Chondrocyte (in vitro differentiated cells): ENCODE data around the gene RGR. TPM values are rescaled to one million over a fixed set of nuclear protein-coding genes. Genes with fewer than 3 reads are reported as not detected.

Experiments
- DNase-seq: peaks from one replicate; pipeline ENCODE4 v3.0.0; 2021; ENCODE audit warnings: mixed read lengths, low spot score
- H3K27ac Mint-ChIP-seq: one replicate; pipeline ENCODE4 v1.8.0; 2021; ENCODE audit warnings: mild to moderate bottlenecking, moderate library complexity, mixed read lengths; ENCODE audit not compliant: unreplicated experiment
- H3K27me3 Mint-ChIP-seq: 2 replicates; pipeline ENCODE4 v1.8.0; 2021; ENCODE audit warnings: low read depth, mixed read lengths
- H3K36me3 Mint-ChIP-seq: 2 replicates; pipeline ENCODE4 v1.8.0; 2021; ENCODE audit warnings: low read depth, mixed read lengths
- H3K4me1 Mint-ChIP-seq: 2 replicates; pipeline ENCODE4 v1.8.0; 2021; ENCODE audit warnings: low read depth, mild to moderate bottlenecking, mixed read lengths
- H3K4me3 Mint-ChIP-seq: one replicate; pipeline ENCODE4 v1.8.0; 2021; ENCODE audit warnings: mild to moderate bottlenecking, moderate library complexity, mixed read lengths; ENCODE audit not compliant: unreplicated experiment
- H3K9me3 Mint-ChIP-seq: 2 replicates; pipeline ENCODE4 v1.8.0; 2021; ENCODE audit warnings: low read depth, mixed read lengths
- total RNA-seq: library from RNA; stranded (reverse); gene quantifications from 3 replicates; pipeline ENCODE4 v1.2.1, GENCODE V29; 2021
- TF ChIP-seq, protein P1 (sequence below): fragments of 200-600 bp; sonication (generic); IDR thresholded peaks from 2 replicates; pipeline ENCODE4 v1.5.0; 2021; ENCODE audit warnings: antibody characterized with exemption, mild to moderate bottlenecking, moderate library complexity

The RGR gene
- total RNA-seq, 1 donor from 2014 or later, result not detected

DNA sequence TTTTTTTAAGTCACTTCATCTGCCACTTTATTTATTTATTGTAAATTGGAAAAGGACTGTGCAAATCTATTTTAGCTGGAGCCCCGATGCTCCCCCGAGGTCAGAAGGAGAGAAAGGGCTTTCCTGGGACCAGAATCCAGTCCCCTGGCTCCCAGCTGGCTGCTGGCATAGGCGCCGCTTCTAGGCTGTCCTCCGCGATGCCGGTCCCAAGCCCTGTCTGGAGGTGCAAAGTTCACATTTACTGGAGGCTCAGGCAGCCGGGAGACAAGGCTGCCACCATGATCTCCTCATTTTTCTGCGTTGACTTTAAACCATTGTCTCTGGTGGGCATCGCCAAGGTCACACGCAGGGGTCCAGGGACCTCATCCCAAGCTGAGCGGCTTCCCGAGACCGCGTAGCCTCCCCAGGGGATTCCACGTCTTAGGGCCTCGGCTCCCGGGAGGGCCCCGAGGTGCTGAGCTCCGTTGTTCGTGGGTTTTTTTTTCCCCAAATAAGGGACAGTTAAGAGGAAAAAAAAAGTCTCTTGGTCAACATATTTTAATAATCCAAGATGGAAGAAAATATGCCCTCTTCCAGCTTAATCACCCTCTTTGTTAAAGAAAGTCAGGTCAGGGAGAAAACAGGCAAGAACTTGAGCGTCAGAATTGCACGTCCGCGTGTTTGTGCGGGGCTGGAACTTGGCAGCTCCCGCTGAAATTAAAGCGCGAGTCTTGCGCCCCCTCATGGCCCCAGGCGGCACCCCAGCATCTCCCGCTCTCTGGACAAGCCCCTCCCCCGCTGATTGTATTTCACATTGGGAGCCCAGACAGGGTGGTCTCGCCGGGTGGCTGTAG lies 11.9 kb downstream of the RGR start:
- H3K36me3 Mint-ChIP-seq, result no peaks in the 10 kb centered on the region
- H3K9me3 Mint-ChIP-seq, result no peaks in the 10 kb centered on the region
- H3K4me1 Mint-ChIP-seq, result peaks cover 4% of the 10 kb centered on the region
- TF ChIP-seq, protein P1, sequence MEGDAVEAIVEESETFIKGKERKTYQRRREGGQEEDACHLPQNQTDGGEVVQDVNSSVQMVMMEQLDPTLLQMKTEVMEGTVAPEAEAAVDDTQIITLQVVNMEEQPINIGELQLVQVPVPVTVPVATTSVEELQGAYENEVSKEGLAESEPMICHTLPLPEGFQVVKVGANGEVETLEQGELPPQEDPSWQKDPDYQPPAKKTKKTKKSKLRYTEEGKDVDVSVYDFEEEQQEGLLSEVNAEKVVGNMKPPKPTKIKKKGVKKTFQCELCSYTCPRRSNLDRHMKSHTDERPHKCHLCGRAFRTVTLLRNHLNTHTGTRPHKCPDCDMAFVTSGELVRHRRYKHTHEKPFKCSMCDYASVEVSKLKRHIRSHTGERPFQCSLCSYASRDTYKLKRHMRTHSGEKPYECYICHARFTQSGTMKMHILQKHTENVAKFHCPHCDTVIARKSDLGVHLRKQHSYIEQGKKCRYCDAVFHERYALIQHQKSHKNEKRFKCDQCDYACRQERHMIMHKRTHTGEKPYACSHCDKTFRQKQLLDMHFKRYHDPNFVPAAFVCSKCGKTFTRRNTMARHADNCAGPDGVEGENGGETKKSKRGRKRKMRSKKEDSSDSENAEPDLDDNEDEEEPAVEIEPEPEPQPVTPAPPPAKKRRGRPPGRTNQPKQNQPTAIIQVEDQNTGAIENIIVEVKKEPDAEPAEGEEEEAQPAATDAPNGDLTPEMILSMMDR, result peak; percentile 73
- peaks cover 21% of the 10 kb centered on the region for H3K27me3 Mint-ChIP-seq
- no peak for DNase-seq
- H3K4me3 Mint-ChIP-seq, result no peak overlapping the region
- no peak overlapping the region for H3K27ac Mint-ChIP-seq

DNA sequence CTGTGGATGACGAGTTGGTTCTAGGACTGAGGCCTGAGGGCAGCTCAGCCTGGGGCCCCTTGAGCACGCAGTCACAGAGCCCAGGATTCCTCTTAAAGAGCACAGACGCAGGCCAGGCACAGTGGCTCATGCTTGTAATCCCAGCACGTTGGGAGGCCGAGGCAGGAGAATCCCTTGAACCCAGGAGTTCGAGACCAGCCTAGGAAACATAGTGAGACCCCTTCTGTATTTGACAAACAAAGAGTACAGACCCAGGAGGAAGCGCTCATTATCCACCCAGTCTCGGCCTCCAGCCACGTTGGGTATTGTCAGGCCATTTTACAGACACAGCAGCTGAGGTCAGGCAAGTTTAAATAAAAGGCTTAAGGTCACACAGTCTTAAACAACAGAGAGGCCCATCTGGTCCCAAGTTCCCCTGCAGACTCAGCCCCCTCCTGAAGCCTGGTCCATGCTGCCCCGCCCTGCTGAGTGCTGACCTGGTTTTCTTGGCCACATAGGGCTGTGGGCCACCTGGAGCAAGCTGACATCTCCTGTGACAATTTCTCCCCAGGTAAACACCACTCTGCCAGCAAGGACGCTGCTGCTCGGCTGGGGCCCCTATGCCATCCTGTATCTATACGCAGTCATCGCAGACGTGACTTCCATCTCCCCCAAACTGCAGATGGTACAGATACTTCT lies 12.6 kb downstream of the RGR start:
- Mint-ChIP-seq H3K9me3 (no peaks in the 10 kb centered on the region), H3K4me1 (peaks cover 4% of the 10 kb centered on the region), H3K27me3 (peaks cover 19% of the 10 kb centered on the region), H3K27ac (no peak overlapping the region), H3K4me3 (no peak overlapping the region), H3K36me3 (no peaks in the 10 kb centered on the region)
- no peak for DNase-seq
- TF ChIP-seq, protein P1, result peak; percentile 8

DNA sequence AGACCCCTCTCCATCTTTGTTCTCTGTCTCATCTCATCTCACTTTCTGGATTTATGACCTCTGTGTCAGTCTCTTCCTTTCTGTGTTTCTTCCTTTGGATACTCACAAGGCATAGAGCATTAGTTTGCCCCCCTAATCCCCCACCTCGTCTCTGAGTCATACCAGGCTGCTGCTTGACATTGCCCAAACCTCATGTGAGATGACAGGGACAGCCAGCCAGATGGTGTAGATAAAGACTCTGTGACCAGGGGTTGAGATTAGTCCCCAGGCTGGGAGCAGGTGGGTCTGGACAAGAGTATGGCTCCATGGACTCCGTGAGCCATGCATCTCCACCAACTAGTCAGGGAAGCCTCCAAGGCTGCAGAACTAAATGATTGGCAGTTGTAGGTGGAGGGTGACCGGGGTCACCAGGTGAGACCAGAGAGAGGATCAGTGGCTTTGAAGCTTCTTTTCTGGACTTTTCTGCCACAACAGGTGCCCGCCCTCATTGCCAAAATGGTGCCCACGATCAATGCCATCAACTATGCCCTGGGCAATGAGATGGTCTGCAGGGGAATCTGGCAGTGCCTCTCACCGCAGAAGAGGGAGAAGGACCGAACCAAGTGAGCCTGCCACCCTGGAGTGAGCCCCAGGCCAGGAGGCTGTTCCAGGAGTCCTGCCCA lies 13.3 kb downstream of the RGR start:
- no peaks in the 10 kb centered on the region for H3K36me3 Mint-ChIP-seq
- TF ChIP-seq, protein P1, result no peak
- H3K9me3 Mint-ChIP-seq, result no peaks in the 10 kb centered on the region
- H3K4me3 Mint-ChIP-seq, result no peak overlapping the region
- H3K4me1 Mint-ChIP-seq, result peaks cover 4% of the 10 kb centered on the region
- no peak overlapping the region for H3K27ac Mint-ChIP-seq
- DNase-seq, result no peak
- H3K27me3 Mint-ChIP-seq, result peaks cover 22% of the 10 kb centered on the region

DNA sequence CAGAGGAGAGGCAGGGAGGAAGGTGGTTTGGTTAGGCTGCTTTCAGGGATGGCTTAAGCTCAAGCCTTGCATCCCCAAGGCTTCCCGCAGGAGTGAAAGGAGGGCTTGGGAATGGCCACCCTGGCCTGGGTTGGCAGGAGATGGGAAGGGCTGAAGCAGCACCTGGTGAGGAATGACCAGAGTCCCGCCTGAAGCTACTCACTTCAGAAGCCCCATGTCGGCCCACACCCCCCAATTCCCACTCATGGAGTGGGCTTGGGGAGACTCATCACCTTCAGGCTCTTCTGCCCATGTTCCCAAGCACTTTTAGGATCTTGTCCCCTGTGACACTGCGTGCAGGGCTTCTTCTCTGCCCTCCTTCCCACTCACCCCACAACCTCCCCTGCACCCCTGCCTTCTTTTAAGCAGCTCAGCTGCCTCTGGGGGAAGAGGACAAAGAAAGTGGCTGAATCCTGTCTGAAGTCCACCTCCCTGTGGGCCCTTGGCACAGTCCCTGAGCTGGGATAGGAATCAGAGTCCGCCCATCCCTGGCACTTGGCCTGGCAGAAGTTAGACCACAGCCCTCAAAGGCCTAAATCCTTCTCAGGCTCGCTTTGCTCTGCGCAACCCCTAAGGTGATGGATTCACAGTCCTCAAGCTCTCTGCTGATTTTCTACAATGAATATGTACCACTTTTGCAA lies 16.5 kb downstream of the RGR start:
- peaks cover 9% of the 10 kb centered on the region for H3K4me1 Mint-ChIP-seq
- no peak overlapping the region for H3K4me3 Mint-ChIP-seq
- no peak overlapping the region for H3K27ac Mint-ChIP-seq
- TF ChIP-seq, protein P1, result no peak
- H3K36me3 Mint-ChIP-seq, result no peaks in the 10 kb centered on the region
- no peak for DNase-seq
- H3K27me3 Mint-ChIP-seq, result peaks cover 17% of the 10 kb centered on the region
- no peaks in the 10 kb centered on the region for H3K9me3 Mint-ChIP-seq
